Loucy (cell line): ENCODE results near the gene C19orf67.

Experiments
- H2AFZ ChIP-seq: fragments of 200-600 bp; sonication (generic); 2 replicates; pipeline ENCODE4 v1.6.0; 2016; ENCODE audit warnings: antibody characterized with exemption, mild to moderate bottlenecking, low read length, moderate library complexity
- H3F3A ChIP-seq: fragments of 200-600 bp; 2 replicates; pipeline ENCODE4 v1.6.0; 2016; ENCODE audit warnings: antibody characterized with exemption, low read depth, mild to moderate bottlenecking
- H3K27me3 ChIP-seq: fragments of 200-600 bp; sonication (generic); 2 replicates; pipeline ENCODE4 v1.6.1; 2014; ENCODE audit warnings: low read length, mild to moderate bottlenecking; ENCODE audit not compliant: insufficient read depth, poor library complexity, severe bottlenecking
- H3K36me3 ChIP-seq: fragments of 200-600 bp; sonication (generic); 2 replicates; pipeline ENCODE4 v1.6.1; 2016; ENCODE audit warnings: low read length; ENCODE audit not compliant: insufficient read depth
- H3K4me1 ChIP-seq: fragments of 200-600 bp; sonication (generic); 2 replicates; pipeline ENCODE4 v1.5.1; 2014; ENCODE audit warnings: low read length, mild to moderate bottlenecking; ENCODE audit not compliant: insufficient read depth, poor library complexity, severe bottlenecking
- H3K4me2 ChIP-seq: fragments of 200-600 bp; sonication (generic); 2 replicates; pipeline ENCODE4 v1.6.0; 2014; ENCODE audit warnings: antibody characterized with exemption, low read length, low read depth, mild to moderate bottlenecking; ENCODE audit not compliant: poor library complexity, severe bottlenecking
- H3K4me3 ChIP-seq: fragments of 200-600 bp; sonication (generic); 2 replicates; pipeline ENCODE4 v1.5.1; 2014; ENCODE audit warnings: low read length, mild to moderate bottlenecking, mixed read lengths; ENCODE audit not compliant: poor library complexity, severe bottlenecking
- H3K79me2 ChIP-seq: fragments of 200-600 bp; sonication (generic); 2 replicates; pipeline ENCODE4 v1.6.1; 2014; ENCODE audit warnings: low read length; ENCODE audit not compliant: insufficient read depth
- H3K9ac ChIP-seq: fragments of 200-600 bp; sonication (generic); 2 replicates; pipeline ENCODE4 v1.6.0; 2014; ENCODE audit warnings: mild to moderate bottlenecking, low read depth, low read length, moderate library complexity; ENCODE audit not compliant: poor library complexity, severe bottlenecking
- H3K9me2 ChIP-seq: fragments of 200-600 bp; sonication (generic); replicated peaks from 2 replicates; pipeline ENCODE4 v1.6.1; 2016; ENCODE audit warnings: low read depth, low read length, mixed read lengths
- H3K9me3 ChIP-seq: fragments of 200-600 bp; sonication (generic); 2 replicates; pipeline ENCODE4 v1.6.1; 2014; ENCODE audit warnings: mild to moderate bottlenecking, antibody characterized with exemption, low read length, low read depth; ENCODE audit not compliant: insufficient read depth
- H4K20me1 ChIP-seq: fragments of 200-600 bp; sonication (generic); 2 replicates; pipeline ENCODE4 v1.6.0; 2014; ENCODE audit warnings: antibody characterized with exemption, low read length, mild to moderate bottlenecking; ENCODE audit not compliant: insufficient read depth, poor library complexity, severe bottlenecking
- CTCF ChIP-seq: fragments of 200-600 bp; sonication (generic); conservative IDR thresholded peaks from 2 replicates; pipeline ENCODE4 v1.5.1; 2014; ENCODE audit warnings: mild to moderate bottlenecking, antibody characterized with exemption, low read length
- EZH2phosphoT487 ChIP-seq: fragments of 200-600 bp; IDR thresholded peaks from 2 replicates; pipeline ENCODE4 v1.6.1; 2018; ENCODE audit warnings: antibody characterized with exemption, mild to moderate bottlenecking, moderate library complexity, borderline replicate concordance

C19orf67 gene

GRCh38 chr19:14127176-14127575 lies 41.6 kb upstream of the C19orf67 start:
- Histone ChIP-seq H3K36me3 (0 out of 2 replicates have a peak, but pooled peaks cover 3% of the 10 kb centered on the region), H3K4me2 (no peak overlapping the region), H3K9ac (no peak overlapping the region), H3K9me2 (no peaks in the 10 kb centered on the region), H2AFZ (no peak overlapping the region), H3K4me3 (no peak overlapping the region), H3K79me2 (peaks cover 11% of the 10 kb centered on the region; the same call in 1 of the 2 replicates), H3K4me1 (no peaks in the 10 kb centered on the region), H3K27me3 (no peaks in the 10 kb centered on the region), H3K9me3 (no peaks in the 10 kb centered on the region), H3F3A (no peaks in the 10 kb centered on the region), H4K20me1 (no peaks in the 10 kb centered on the region)
- TF ChIP-seq EZH2phosphoT487 (no peak), CTCF (no peak)

- Histone ChIP-seq H4K20me1 (no peaks in the 10 kb centered on the region), H2AFZ (no peak overlapping the region), H3K36me3 (peaks cover 3% of the 10 kb centered on the region; the same call in 1 of the 2 replicates), H3K4me1 (peaks cover 10% of the 10 kb centered on the region), H3K9me2 (no peaks in the 10 kb centered on the region), H3K4me3 (no peak overlapping the region), H3K4me2 (no peak overlapping the region), H3K27me3 (no peaks in the 10 kb centered on the region), H3K9ac (no peak overlapping the region), H3K9me3 (no peaks in the 10 kb centered on the region), H3F3A (no peaks in the 10 kb centered on the region; the same call in 1 of the 2 replicates), H3K79me2 (0 out of 2 replicates have a peak, but pooled peaks cover 4% of the 10 kb centered on the region)
- TF ChIP-seq EZH2phosphoT487 (no peak), CTCF (no peak)
Observed at GRCh38 chr19:14122924-14123323, 37.3 kb upstream of the C19orf67 start.

- H3K9ac ChIP-seq: no peak overlapping the region
- no peaks in the 10 kb centered on the region for H3K9me2 ChIP-seq
- H3F3A ChIP-seq: no peaks in the 10 kb centered on the region; the same call in 1 of the 2 replicates
- H4K20me1 ChIP-seq: peaks cover 13% of the 10 kb centered on the region
- no peak overlapping the region for H3K4me3 ChIP-seq
- no peak overlapping the region for H2AFZ ChIP-seq
- no peak overlapping the region for H3K4me2 ChIP-seq
- H3K4me1 ChIP-seq: peaks cover 28% of the 10 kb centered on the region
- H3K27me3 ChIP-seq: no peaks in the 10 kb centered on the region
- peaks cover 23% of the 10 kb centered on the region; the same call in 1 of the 2 replicates for H3K79me2 ChIP-seq
- no peaks in the 10 kb centered on the region; the same call in 1 of the 2 replicates for H3K36me3 ChIP-seq
- TF ChIP-seq CTCF (no peak), EZH2phosphoT487 (no peak)
- no peaks in the 10 kb centered on the region for H3K9me3 ChIP-seq
Observed at GRCh38 chr19:14120497-14120780, 34.9 kb upstream of the C19orf67 start.
